ENCODE data around the gene USP3.

GRCh38 chr15:63499611-63500010 lies 4.8 kb upstream of the USP3 start:
- TF ChIP-seq CTCF (IDR thresholded peaks at IDR 0.05) (no peak), EZH2 (IDR thresholded peaks at IDR 0.05) (no peak), EZH2phosphoT487 (IDR thresholded peaks at IDR 0.05) (no peak)
